ENCODE data around the gene STK35. TPM values are rescaled to one million over a fixed set of nuclear protein-coding genes. Genes with fewer than 3 reads are reported as not detected.

Gene STK35
- total and polyA plus RNA-seq, 8 donors: 3.5 to 10.7 (median 5.6) TPM

DNA sequence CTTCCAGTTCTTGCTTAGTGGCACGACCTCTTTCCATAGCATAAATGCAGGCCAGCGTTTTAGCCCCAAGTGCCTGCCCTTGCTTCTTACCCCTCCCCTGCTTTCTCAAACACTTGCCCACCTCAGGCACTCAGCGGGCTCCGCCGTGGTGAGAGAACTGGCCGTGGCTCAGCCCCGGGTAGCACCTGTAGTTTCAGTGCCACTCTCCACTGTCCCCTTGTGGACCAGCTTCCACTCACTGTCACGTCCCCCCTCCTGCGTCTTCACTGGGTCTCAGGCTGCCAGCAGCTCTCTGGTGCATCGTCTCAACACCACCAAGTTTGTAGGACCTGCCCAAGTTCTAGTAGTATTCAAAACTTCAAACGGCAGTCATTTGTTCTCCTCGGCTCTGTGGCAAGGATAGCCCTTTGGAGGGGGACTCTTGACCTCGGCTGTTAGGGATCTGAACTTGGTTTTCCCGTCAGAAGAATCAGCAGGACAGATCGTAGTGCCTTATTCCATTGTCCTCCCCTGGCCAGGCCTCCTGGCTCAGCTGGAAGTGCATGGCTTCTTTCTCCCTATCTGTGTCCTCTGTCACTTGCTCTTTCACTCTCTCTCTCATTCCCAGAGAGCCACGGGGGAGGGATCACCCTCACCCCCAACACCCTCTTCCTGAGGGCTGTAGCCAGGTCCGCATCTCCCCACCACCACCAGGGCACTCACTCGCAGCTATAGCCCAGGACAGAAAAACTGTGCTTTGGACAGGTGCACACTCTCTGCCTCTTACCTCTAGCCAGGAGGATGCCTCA, 44.6 kb downstream of the STK35 start:
- no peak for ATAC-seq
- no peak for FAIRE-seq
- no peak for TF ChIP-seq CTCF (IDR thresholded peaks at IDR 0.05)
- 88 to 91% methylated on average over 18 of the region's 18 CpGs for WGBS, 2 donors
- intact Hi-C loops (cut with DNase I): no loop called here
- H3K36me3 ChIP-seq: peaks cover 0 to 17% (median 0%) of the 10 kb centered on the region in 3 donors
- no peak overlapping the region for H3K4me3 ChIP-seq
- no peaks in the 10 kb centered on the region for H3K4me1 ChIP-seq
- DNase-seq: no peak
- no peaks in the 10 kb centered on the region for H3K27me3 ChIP-seq
- no peak overlapping the region for H3K27ac ChIP-seq
- H3K9me3 ChIP-seq: no peaks in the 10 kb centered on the region

- H3K4me3 ChIP-seq: no peak overlapping the region
- intact Hi-C loops (cut with DNase I): no loop called here
- H3K9me3 ChIP-seq: no peaks in the 10 kb centered on the region
- ATAC-seq (no peak), FAIRE-seq (no peak), DNase-seq (no peak)
- no peaks in the 10 kb centered on the region for H3K27me3 ChIP-seq
- no peaks in the 10 kb centered on the region for H3K4me1 ChIP-seq
- TF ChIP-seq CTCF (IDR thresholded peaks at IDR 0.05): no peak
- peaks cover 0 to 7% (median 0%) of the 10 kb centered on the region in 3 donors for H3K36me3 ChIP-seq
- H3K27ac ChIP-seq: no peak overlapping the region
- WGBS, 2 donors: 91 to 95% methylated on average over 6 of the region's 6 CpGs
Measured at GRCh38 chr20:2149507-2149906, 47.9 kb downstream of the STK35 start.

DNA sequence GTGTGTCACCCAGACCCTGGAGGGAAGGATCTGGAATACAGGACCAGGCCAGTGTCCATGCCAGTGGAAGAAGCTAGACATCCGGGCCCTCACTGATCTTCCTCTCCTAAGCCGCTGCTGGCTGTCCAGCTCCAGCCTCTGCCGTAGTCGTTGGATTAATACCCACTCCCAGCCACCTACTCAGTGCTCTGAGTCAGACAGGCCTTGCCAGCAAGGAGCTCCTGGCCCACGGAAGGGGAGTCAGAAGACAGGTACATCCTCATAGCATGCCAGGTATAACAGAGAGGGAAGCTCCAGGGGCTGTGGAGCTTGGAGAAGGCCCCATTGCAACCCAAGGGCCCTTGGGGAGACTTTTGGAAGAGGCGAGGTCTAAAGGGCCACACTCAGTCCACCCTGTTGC, 49.0 kb downstream of the STK35 start:
- H3K27ac ChIP-seq: no peak overlapping the region
- TF ChIP-seq CTCF (IDR thresholded peaks at IDR 0.05): no peak
- H3K9me3 ChIP-seq: no peaks in the 10 kb centered on the region
- no peaks in the 10 kb centered on the region for H3K4me1 ChIP-seq
- peaks cover 0 to 4% (median 0%) of the 10 kb centered on the region in 3 donors for H3K36me3 ChIP-seq
- intact Hi-C loops (cut with DNase I): no loop called here
- FAIRE-seq: no peak
- no peak for ATAC-seq
- no peak overlapping the region for H3K4me3 ChIP-seq
- DNase-seq: no peak
- H3K27me3 ChIP-seq: no peaks in the 10 kb centered on the region
- 86 to 93% methylated on average over 6 of the region's 6 CpGs for WGBS, 2 donors

DNA sequence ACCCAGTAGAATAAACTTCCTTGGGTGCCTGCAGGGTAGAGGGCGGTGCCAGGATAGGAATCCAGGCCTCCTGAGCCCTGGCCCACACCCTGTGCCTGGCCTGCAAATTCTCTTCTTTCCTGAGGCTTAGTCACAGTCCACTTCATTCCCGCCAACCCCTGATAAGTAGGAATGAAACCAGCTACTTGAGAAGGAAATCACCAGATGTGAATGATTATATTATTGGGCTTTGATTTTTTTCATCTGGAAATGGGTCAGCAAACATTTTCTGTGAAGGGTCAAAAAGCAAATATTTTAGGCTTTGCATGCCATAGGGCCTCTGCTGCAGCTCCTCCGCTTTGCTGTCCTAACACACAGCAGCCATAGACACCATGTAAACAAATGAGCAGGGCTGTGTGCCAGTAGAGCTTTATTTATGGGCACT, 50.2 kb downstream of the STK35 start:
- no peak for TF ChIP-seq CTCF (IDR thresholded peaks at IDR 0.05)
- no peak overlapping the region for H3K27ac ChIP-seq
- DNase-seq (no peak), ATAC-seq (peak in 3 of 4 donors; percentile 55 to 74 (median 67)), FAIRE-seq (no peak)
- no peaks in the 10 kb centered on the region for H3K4me1 ChIP-seq
- intact Hi-C loops (cut with DNase I): no loop called here
- no peak overlapping the region for H3K4me3 ChIP-seq
- peaks cover 0 to 1% (median 0%) of the 10 kb centered on the region in 3 donors for H3K36me3 ChIP-seq
- H3K9me3 ChIP-seq: no peaks in the 10 kb centered on the region
- no peaks in the 10 kb centered on the region for H3K27me3 ChIP-seq
- 75 to 87% methylated on average over 3 of the region's 3 CpGs for WGBS, 2 donors

- WGBS, 2 donors: 73 to 80% methylated on average over 3 of the region's 3 CpGs
- no peaks in the 10 kb centered on the region for H3K27me3 ChIP-seq
- no peak for TF ChIP-seq CTCF (IDR thresholded peaks at IDR 0.05)
- intact Hi-C loops (cut with DNase I): no loop called here
- DNase-seq (no peak), FAIRE-seq (no peak), ATAC-seq (peak in 1 of 4 donors; percentile 35)
- no peaks in the 10 kb centered on the region for H3K9me3 ChIP-seq
- no peaks in the 10 kb centered on the region for H3K36me3 ChIP-seq
- H3K27ac ChIP-seq: no peak overlapping the region
- no peak overlapping the region for H3K4me3 ChIP-seq
- no peaks in the 10 kb centered on the region for H3K4me1 ChIP-seq
Measured at GRCh38 chr20:2152317-2152716, 50.7 kb downstream of the STK35 start.

All from pancreas (tissue), 10 donors.